ENCODE results near the gene ABHD8.

Gene ABHD8

GRCh38 chr19:17332677-17333581 is 29.7 kb upstream of the ABHD8 start:
- no peak overlapping the region for H2AFZ ChIP-seq (ENCODE audit: low read length)
- no peak overlapping the region for H3K27ac ChIP-seq (ENCODE audit: low read depth, low read length, poor library complexity, severe bottlenecking)
- peaks cover 21% of the 10 kb centered on the region for H3K4me1 ChIP-seq (ENCODE audit: insufficient read depth, low read length, severe bottlenecking)
- peaks cover 5% of the 10 kb centered on the region; the same call in 1 of the 2 replicates for H3K36me3 ChIP-seq (ENCODE audit: insufficient read depth, low read length)
- no peak overlapping the region for H3K4me3 ChIP-seq (ENCODE audit: low read depth, low read length, poor library complexity, severe bottlenecking)
- no peaks in the 10 kb centered on the region for H3K9me2 ChIP-seq (ENCODE audit: low read depth, low read length)
- H3K4me2 ChIP-seq (ENCODE audit: low read length), result no peak overlapping the region
- no peaks in the 10 kb centered on the region for H4K20me1 ChIP-seq (ENCODE audit: insufficient read depth, low read length)
- no peak overlapping the region for H3K9ac ChIP-seq (ENCODE audit: low read length)
- no peaks in the 10 kb centered on the region for H3F3A ChIP-seq (ENCODE audit: insufficient read depth, low read length)
- H3K27me3 ChIP-seq (ENCODE audit: insufficient read depth, low read length), result no peaks in the 10 kb centered on the region; the same call in 1 of the 2 replicates
- TF ChIP-seq CTCF (IDR thresholded peaks at IDR 0.05; ENCODE audit: low read length) (no peak), EZH2 (IDR thresholded peaks at IDR 0.05; ENCODE audit: borderline replicate concordance, low read length) (no peak)
- no peaks in the 10 kb centered on the region for H3K79me2 ChIP-seq (ENCODE audit: insufficient read depth, low read length)
- no peaks in the 10 kb centered on the region for H3K9me3 ChIP-seq (ENCODE audit: low read length)

- Histone ChIP-seq H3K9ac (ENCODE audit: low read length) (no peak overlapping the region), H2AFZ (ENCODE audit: low read length) (no peak overlapping the region), H3K4me1 (ENCODE audit: insufficient read depth, low read length, severe bottlenecking) (peaks cover 23% of the 10 kb centered on the region), H3K4me2 (ENCODE audit: low read length) (no peak overlapping the region), H3F3A (ENCODE audit: insufficient read depth, low read length) (no peaks in the 10 kb centered on the region), H3K27ac (ENCODE audit: low read depth, low read length, poor library complexity, severe bottlenecking) (no peak overlapping the region), H3K9me2 (ENCODE audit: low read depth, low read length) (no peaks in the 10 kb centered on the region), H3K36me3 (ENCODE audit: insufficient read depth, low read length) (peaks cover 5% of the 10 kb centered on the region; the same call in 1 of the 2 replicates), H3K79me2 (ENCODE audit: insufficient read depth, low read length) (no peaks in the 10 kb centered on the region), H3K27me3 (ENCODE audit: insufficient read depth, low read length) (no peaks in the 10 kb centered on the region; the same call in 1 of the 2 replicates), H4K20me1 (ENCODE audit: insufficient read depth, low read length) (no peaks in the 10 kb centered on the region), H3K9me3 (ENCODE audit: low read length) (no peaks in the 10 kb centered on the region), H3K4me3 (ENCODE audit: low read depth, low read length, poor library complexity, severe bottlenecking) (no peak overlapping the region)
- TF ChIP-seq CTCF (IDR thresholded peaks at IDR 0.05; ENCODE audit: low read length) (no peak), EZH2 (IDR thresholded peaks at IDR 0.05; ENCODE audit: borderline replicate concordance, low read length) (no peak)
Measured at GRCh38 chr19:17332360-17332676, 29.1 kb upstream of the ABHD8 start.

- Histone ChIP-seq H3K4me2 (ENCODE audit: low read length) (no peak overlapping the region), H3K36me3 (ENCODE audit: insufficient read depth, low read length) (peaks cover 5% of the 10 kb centered on the region; the same call in 1 of the 2 replicates), H3K4me3 (ENCODE audit: low read depth, low read length, poor library complexity, severe bottlenecking) (no peak overlapping the region), H3K9me2 (ENCODE audit: low read depth, low read length) (no peaks in the 10 kb centered on the region), H4K20me1 (ENCODE audit: insufficient read depth, low read length) (no peaks in the 10 kb centered on the region), H3K27me3 (ENCODE audit: insufficient read depth, low read length) (no peaks in the 10 kb centered on the region; the same call in 1 of the 2 replicates), H3F3A (ENCODE audit: insufficient read depth, low read length) (no peaks in the 10 kb centered on the region), H2AFZ (ENCODE audit: low read length) (no peak overlapping the region), H3K79me2 (ENCODE audit: insufficient read depth, low read length) (no peaks in the 10 kb centered on the region), H3K9ac (ENCODE audit: low read length) (no peak overlapping the region), H3K4me1 (ENCODE audit: insufficient read depth, low read length, severe bottlenecking) (peaks cover 19% of the 10 kb centered on the region), H3K27ac (ENCODE audit: low read depth, low read length, poor library complexity, severe bottlenecking) (no peak overlapping the region), H3K9me3 (ENCODE audit: low read length) (no peaks in the 10 kb centered on the region)
- no peak for TF ChIP-seq EZH2 (IDR thresholded peaks at IDR 0.05; ENCODE audit: borderline replicate concordance, low read length)
- no peak for TF ChIP-seq CTCF (IDR thresholded peaks at IDR 0.05; ENCODE audit: low read length)
Measured at GRCh38 chr19:17331045-17331558, 27.9 kb upstream of the ABHD8 start.

Measured in OCI-LY1 (cell line).